Measurements from ENCODE around the gene SUSD3.

The SUSD3 gene

GRCh38 chr9:93053781-93054331 lies 4.6 kb upstream of the SUSD3 start:
- DNase-seq = no peak

- no peak for DNase-seq
Measured at GRCh38 chr9:93054758-93055704, 3.5 kb upstream of the SUSD3 start.

DNA sequence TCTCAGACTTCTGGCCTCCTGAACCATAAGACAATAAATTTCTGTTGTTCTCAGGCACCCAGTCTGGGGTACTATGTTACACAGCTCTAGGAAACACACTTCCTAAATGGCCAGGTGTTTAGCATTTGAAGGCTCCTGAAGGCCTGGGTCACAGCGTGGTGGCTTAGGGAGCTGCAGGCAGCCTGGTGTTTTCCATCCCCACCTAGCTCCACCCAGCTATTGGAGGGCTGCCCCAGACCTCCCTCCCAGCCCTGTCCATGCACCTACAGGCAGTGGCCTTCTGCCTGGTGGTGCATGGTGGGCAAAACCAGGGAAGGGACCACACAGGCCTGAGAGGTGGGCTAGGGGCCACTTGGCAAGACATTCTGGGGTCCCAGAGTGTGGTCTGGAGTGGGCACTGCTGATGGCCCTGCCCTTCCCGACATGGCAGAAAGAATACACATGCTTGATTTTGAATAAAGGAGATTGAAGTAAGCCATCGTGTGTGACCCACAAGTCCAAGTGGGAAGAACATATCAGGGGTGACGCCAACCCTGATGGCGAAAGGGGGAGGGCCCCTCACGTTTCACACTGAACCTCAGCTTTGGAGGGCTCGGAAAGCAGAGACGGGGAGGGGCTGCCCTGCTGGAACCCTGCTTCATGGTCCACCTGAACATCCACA lies 1.3 kb upstream of the SUSD3 start:
- DNase-seq = no peak

DNA sequence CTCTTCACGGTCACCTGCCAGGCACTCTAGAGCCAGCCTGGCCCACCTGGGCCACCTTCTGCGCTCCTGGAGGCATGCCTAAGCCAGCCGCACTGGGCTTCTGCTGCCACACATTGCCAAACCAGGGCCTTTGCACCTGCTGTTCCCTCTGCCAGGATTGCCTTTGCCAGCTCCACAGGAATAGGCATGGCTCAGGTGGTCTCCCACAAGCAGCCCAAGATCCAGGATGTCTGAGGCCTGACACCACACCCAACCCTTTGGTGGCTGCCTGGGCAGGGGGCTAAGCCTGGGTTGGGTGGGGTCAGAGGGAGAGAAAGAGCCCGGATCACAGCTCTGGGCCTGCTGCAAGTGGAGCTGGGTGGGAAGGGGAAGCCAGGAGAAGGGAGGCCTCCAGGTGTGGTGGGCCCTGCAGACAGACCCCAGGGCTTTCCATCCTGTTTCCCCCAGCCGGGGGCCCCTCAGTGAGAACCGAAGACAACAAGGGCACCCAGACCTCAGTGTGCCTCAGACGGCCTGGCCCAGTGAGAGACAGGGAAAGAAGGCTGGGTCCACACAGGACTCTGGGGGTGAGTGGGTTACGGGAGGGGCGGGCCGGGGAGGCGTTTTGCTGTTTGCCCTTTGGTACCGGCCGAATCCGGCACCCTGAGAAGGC lies 672 bp upstream of the SUSD3 start:
- no peak for DNase-seq

- no peak for DNase-seq
Measured at GRCh38 chr9:93059011-93059714, 662 bp downstream of the SUSD3 start.

- no peak for DNase-seq
Measured at GRCh38 chr9:93059715-93060578, 1.4 kb downstream of the SUSD3 start.

GRCh38 chr9:93060746-93061259 lies 2.3 kb downstream of the SUSD3 start:
- DNase-seq = no peak

DNA sequence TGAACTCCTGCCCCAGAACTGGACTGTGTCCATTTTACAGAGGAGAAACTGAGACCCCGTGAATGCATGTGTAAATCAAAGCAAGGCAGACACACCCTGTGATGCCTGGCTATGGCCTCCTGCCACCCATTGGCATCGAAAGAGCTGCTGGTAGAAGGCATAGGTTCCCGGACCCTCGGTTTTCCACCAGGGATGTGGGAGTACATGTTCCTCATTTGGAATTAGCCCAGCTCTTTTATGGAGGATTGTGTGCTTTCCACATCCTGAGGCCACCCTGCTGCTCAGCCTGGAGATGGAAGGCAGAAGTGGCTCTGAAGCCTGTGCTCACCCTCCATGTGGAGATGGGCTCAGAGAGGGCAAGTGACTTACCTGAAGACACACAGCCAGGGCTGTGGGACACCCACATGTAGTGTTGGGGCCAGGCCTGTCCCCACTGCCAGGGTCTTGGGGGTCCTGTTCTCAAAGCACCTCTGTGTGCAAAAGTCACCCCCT lies 2.8 kb downstream of the SUSD3 start:
- DNase-seq = no peak

DNA sequence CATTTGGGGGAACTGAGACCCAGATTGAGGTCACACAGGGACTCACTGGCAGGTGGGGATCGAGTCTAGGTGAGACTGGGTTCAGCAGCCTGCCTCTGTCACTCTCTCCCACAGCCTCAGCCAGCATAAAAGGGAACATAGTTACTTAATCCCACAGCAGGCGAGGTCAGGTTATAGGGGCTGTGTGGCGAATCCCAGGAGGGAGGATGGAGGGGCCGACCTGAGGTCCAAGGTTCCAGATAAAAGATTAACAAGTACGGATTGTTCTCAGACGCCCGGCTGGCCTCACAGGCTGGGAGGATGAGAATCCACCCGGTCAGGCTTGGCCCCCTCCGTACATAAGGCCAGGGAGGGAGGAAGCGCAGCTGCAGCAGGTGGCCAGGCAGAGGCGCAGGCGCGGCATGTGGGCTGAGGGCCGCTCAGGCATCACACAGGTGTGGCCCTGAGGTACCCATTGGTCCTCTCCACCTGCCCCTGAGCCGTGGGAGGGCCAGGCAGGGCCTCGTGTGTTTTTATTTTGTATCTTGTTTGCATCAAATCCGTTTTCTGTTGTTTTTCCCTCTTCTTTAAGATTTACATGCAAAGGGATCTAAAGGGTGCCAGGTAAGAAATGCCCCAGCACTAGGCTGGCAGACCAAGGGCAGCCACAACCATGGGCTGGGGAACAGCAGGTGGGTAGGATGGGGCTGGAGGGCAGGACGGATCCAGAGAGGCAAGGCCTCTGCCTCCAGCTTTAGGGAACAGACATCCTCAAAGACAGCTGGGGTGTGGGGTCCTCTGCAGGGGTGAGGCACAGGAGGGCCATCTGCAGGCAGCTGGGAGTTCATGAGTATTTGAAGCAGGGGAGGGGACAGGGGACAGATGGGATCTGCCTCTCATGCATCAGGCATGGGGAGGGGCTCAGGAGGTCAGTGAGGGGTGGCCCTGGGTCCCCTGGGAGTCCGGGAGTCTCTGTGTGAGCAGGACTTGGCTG lies 3.6 kb downstream of the SUSD3 start:
- DNase-seq = no peak

DNA sequence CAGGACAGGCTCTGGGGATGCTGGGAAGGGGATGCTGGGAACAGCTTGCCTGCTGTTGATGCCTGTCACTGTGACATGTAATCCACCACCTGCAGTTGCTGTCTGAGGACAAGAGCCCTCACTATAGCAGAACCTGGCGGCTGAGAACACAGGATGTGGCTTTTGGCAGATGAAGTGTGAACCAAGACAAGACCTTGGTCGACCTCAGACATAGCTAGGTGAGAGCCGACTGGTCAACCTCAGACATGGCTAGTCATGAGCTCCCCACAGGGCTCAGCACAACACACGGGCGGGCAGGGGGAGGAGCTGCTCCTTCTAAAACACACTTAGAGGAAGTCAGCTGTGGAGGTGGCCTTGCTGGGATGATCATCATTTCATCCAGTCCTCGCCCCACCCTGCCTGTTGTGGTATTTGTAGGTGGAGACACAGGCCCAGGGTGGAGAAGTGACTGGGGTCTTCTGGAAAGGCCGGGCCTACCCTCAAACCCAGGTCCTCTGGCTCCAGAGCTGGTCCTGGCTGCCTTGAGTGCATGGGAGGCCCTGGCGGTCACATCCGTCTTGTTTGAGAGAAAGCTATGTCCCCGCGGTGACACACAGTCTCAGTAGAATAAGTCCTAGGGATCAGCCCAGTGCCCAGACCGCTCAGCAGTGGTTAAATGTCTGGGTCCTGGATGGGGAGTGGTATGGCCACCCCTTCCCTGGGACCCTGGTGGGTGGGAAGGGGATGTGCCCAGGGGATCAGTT lies 6.1 kb downstream of the SUSD3 start:
- DNase-seq = no peak

- DNase-seq = no peak
Measured at GRCh38 chr9:93065135-93065720, 6.7 kb downstream of the SUSD3 start.

GRCh38 chr9:93066978-93067603 lies 8.6 kb downstream of the SUSD3 start:
- DNase-seq = no peak

DNA sequence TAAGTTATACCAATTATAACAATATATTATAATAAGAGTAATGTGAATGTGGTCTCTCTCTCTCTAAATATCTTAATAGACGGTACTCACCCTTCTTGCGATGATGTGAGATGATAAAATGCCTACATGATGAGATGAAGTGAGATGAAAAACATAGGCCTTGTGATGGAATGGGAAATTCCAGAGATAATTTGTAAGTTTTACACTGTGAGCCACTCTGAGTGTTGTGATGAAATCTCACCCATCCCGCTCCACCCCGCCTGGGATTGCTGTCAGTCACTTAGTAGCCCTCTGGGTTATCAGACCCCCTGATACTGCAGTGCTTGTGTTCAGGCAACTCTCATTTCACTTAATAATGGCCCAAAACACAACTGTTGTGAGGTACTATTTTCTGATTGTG lies 10.5 kb downstream of the SUSD3 start:
- no peak for DNase-seq

- DNase-seq = peak; percentile 49
Measured at GRCh38 chr9:93071464-93071863, 13.0 kb downstream of the SUSD3 start.

- DNase-seq = no peak
Measured at GRCh38 chr9:93072383-93072795, 13.9 kb downstream of the SUSD3 start.

DNA sequence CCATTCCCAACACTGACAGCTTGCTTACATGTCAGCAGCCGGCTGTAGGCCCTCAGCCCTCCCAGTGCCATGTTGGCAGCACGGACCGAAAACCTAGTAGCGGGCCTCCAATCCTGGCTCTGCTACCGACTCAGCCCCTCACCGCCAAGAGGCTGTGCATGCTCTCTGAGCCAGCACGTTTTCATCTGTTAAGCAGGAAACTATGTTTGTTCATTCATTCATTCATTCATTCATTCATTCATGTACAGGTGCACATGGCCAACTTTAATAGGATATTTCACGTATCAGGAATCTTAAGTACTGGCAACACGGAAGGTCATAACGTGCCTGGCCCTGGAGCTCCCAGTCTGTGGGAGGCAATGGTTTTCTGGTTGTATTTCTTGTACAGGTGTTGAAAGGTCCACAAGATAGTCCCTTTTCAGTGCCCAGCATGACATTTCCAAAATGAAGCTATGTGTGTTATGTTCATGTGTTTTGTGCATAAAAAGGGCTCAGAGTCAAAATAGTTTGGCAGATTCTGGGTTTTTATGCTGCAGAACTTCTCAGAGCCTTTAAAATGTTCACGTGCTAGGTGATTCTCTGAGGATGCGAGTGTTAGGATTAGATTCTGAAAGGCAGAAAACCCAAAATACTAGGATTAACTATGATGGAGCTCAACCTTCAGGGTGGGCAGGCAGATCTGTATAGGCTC lies 17.7 kb downstream of the SUSD3 start:
- no peak for DNase-seq

- no peak for DNase-seq
Measured at GRCh38 chr9:93076792-93077128, 18.3 kb downstream of the SUSD3 start.

DNA sequence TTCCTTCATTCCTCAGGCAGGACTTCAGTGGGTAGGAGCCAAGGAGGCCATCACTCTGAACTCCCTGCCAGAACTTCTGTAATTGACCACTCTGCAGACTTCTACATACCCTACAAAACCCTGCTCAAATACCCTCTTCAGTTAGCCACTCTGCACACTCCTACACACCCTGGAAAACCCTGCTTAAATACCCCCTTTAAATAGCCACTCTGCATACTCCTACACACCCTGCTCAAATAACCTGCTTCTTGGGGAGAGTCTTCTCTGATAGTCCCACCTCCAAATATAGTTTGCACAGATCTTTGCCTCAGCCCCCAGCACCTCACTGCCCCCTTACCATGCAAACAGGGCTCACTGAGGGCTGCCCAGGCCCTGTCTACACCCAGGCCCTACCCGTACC lies 18.9 kb downstream of the SUSD3 start:
- DNase-seq = no peak

All from 8988T (cell line).